ENCODE results near the gene SMCO3. TPM values are rescaled to one million over a fixed set of nuclear protein-coding genes. Genes with fewer than 3 reads are reported as not detected.

The SMCO3 gene
- total and polyA plus RNA-seq, 2 of the 13 experiments (the other 11 are each of a cell fraction or from before 2014, with no cell fraction given): 0.29 to 0.42 TPM

DNA sequence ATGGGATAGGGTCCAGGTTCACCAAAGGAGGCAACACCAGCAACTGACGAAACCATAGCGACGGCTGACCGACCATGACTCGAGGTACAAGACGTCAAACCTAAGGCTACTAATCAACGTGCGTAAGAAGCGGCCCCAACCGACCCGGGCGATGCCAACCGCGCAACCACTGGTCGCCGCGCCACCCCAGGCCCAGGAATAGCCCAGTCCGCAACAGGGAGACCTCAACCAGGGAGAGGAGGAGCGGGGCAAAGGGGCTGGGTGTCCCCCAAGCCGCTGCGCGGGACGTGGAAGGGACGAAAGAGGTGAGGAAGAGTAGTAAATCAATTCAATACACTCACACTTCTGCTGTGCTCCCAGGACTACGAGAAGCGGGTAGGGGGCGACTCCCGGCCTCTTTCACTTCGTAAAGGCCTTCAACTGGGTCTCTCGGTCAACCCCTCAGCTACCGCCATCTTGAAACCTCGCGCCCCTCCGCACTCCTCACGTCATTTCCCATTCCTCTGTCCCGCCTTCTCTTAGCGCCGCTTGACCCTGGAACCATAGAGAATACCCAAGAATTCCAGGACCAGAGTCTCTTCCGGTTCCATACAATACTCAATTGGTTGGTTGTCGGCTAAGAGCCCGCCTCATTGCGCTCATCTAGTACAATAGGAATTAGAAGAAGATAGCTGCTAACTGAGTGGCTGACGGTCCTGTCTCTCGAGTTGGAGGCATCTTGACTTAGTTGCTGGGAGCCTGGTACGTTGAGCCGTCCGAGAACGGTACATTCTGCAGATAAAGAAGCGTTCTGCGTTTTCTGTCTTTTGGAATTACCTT is 10.8 kb downstream of the SMCO3 start, which contains the start of the genes C12orf60 and WBP11 (continued):
- TF ChIP-seq PPARG (CRISPR knock-in tag; conservative IDR thresholded peaks at IDR 0.05): no peak
- no peak for TF ChIP-seq ZNF564 (CRISPR knock-in tag; IDR thresholded peaks at IDR 0.05)
- no peak for TF ChIP-seq EED (CRISPR knock-in tag; IDR thresholded peaks at IDR 0.05)
- no peak for TF ChIP-seq HNRNPH1 (optimal IDR thresholded peaks at IDR 0.05; ENCODE audit: low read depth, low read length)
- no peak for TF ChIP-seq TBL1XR1 (IDR thresholded peaks at IDR 0.05; ENCODE audit: borderline replicate concordance, low read length, partially characterized antibody)
- TF ChIP-seq, protein P1, sequence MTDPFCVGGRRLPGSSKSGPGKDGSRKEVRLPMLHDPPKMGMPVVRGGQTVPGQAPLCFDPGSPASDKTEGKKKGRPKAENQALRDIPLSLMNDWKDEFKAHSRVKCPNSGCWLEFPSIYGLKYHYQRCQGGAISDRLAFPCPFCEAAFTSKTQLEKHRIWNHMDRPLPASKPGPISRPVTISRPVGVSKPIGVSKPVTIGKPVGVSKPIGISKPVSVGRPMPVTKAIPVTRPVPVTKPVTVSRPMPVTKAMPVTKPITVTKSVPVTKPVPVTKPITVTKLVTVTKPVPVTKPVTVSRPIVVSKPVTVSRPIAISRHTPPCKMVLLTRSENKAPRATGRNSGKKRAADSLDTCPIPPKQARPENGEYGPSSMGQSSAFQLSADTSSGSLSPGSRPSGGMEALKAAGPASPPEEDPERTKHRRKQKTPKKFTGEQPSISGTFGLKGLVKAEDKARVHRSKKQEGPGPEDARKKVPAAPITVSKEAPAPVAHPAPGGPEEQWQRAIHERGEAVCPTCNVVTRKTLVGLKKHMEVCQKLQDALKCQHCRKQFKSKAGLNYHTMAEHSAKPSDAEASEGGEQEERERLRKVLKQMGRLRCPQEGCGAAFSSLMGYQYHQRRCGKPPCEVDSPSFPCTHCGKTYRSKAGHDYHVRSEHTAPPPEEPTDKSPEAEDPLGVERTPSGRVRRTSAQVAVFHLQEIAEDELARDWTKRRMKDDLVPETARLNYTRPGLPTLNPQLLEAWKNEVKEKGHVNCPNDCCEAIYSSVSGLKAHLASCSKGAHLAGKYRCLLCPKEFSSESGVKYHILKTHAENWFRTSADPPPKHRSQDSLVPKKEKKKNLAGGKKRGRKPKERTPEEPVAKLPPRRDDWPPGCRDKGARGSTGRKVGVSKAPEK (CRISPR knock-in tag; IDR thresholded peaks at IDR 0.05; ENCODE audit: borderline replicate concordance): no peak
- TF ChIP-seq ZNF761 (CRISPR knock-in tag; conservative IDR thresholded peaks at IDR 0.05): no peak
- no peak for TF ChIP-seq FOXA1 (IDR thresholded peaks at IDR 0.05)
- no peak for TF ChIP-seq FOXA1 (CRISPR knock-in tag; IDR thresholded peaks at IDR 0.05)
- TF ChIP-seq, protein P2, sequence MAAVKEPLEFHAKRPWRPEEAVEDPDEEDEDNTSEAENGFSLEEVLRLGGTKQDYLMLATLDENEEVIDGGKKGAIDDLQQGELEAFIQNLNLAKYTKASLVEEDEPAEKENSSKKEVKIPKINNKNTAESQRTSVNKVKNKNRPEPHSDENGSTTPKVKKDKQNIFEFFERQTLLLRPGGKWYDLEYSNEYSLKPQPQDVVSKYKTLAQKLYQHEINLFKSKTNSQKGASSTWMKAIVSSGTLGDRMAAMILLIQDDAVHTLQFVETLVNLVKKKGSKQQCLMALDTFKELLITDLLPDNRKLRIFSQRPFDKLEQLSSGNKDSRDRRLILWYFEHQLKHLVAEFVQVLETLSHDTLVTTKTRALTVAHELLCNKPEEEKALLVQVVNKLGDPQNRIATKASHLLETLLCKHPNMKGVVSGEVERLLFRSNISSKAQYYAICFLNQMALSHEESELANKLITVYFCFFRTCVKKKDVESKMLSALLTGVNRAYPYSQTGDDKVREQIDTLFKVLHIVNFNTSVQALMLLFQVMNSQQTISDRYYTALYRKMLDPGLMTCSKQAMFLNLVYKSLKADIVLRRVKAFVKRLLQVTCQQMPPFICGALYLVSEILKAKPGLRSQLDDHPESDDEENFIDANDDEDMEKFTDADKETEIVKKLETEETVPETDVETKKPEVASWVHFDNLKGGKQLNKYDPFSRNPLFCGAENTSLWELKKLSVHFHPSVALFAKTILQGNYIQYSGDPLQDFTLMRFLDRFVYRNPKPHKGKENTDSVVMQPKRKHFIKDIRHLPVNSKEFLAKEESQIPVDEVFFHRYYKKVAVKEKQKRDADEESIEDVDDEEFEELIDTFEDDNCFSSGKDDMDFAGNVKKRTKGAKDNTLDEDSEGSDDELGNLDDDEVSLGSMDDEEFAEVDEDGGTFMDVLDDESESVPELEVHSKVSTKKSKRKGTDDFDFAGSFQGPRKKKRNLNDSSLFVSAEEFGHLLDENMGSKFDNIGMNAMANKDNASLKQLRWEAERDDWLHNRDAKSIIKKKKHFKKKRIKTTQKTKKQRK (IDR thresholded peaks at IDR 0.05; ENCODE audit: low read length): peak; percentile 76
- TF ChIP-seq, protein P3, sequence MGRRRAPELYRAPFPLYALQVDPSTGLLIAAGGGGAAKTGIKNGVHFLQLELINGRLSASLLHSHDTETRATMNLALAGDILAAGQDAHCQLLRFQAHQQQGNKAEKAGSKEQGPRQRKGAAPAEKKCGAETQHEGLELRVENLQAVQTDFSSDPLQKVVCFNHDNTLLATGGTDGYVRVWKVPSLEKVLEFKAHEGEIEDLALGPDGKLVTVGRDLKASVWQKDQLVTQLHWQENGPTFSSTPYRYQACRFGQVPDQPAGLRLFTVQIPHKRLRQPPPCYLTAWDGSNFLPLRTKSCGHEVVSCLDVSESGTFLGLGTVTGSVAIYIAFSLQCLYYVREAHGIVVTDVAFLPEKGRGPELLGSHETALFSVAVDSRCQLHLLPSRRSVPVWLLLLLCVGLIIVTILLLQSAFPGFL (CRISPR knock-in tag; IDR thresholded peaks at IDR 0.05): no peak
- TF ChIP-seq ZNF788 (CRISPR knock-in tag; IDR thresholded peaks at IDR 0.05; ENCODE audit: borderline replicate concordance): no peak
- no peak for TF ChIP-seq ZNF616 (CRISPR knock-in tag; IDR thresholded peaks at IDR 0.05; ENCODE audit: low read depth)
- TF ChIP-seq HCFC1 (IDR thresholded peaks at IDR 0.05; ENCODE audit: low read depth, low read length): no peak; the same call in 1 of the 2 replicates
- TF ChIP-seq KLF13 (CRISPR knock-in tag; IDR thresholded peaks at IDR 0.05): no peak
- TF ChIP-seq, protein P4, sequence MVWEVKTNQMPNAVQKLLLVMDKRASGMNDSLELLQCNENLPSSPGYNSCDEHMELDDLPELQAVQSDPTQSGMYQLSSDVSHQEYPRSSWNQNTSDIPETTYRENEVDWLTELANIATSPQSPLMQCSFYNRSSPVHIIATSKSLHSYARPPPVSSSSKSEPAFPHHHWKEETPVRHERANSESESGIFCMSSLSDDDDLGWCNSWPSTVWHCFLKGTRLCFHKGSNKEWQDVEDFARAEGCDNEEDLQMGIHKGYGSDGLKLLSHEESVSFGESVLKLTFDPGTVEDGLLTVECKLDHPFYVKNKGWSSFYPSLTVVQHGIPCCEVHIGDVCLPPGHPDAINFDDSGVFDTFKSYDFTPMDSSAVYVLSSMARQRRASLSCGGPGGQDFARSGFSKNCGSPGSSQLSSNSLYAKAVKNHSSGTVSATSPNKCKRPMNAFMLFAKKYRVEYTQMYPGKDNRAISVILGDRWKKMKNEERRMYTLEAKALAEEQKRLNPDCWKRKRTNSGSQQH (CRISPR knock-in tag; IDR thresholded peaks at IDR 0.05; ENCODE audit: low read depth): peak; percentile 49; the same call in 1 of the 2 replicates
- no peak for TF ChIP-seq RFX5 (IDR thresholded peaks at IDR 0.05; ENCODE audit: low read depth, low read length)
- TF ChIP-seq SKI (IDR thresholded peaks at IDR 0.05; ENCODE audit: partially characterized antibody): no peak
- no peak for TF ChIP-seq U2AF1 (optimal IDR thresholded peaks at IDR 0.05; ENCODE audit: low read depth, low read length)
- no peak for TF ChIP-seq SOX13 (IDR thresholded peaks at IDR 0.05)
- 0 out of 4 replicates have a peak, but pooled peaks of 1 of the 2 experiments have one; percentile 11 for TF ChIP-seq SOX13 (CRISPR knock-in tag; conservative IDR thresholded peaks at IDR 0.05 in 1 of 2, IDR thresholded peaks at IDR 0.05 in 1 of 2)
- no peak for TF ChIP-seq EEA1 (CRISPR knock-in tag; IDR thresholded peaks at IDR 0.05; ENCODE audit: borderline replicate concordance)
